Hepatic stellate cell (primary cell): ENCODE data around the gene AMOTL1.
"Not testable (repeated sequence)": the region's sequence is repeated elsewhere in the genome, so short reads cannot be mapped to it uniquely, and the experiment has no call there.

ENCODE experiments used
- DNase-seq: peaks from one replicate; pipeline ENCODE4 v3.0.0; 2011; ENCODE audit warnings: low spot score

The AMOTL1 gene

DNA sequence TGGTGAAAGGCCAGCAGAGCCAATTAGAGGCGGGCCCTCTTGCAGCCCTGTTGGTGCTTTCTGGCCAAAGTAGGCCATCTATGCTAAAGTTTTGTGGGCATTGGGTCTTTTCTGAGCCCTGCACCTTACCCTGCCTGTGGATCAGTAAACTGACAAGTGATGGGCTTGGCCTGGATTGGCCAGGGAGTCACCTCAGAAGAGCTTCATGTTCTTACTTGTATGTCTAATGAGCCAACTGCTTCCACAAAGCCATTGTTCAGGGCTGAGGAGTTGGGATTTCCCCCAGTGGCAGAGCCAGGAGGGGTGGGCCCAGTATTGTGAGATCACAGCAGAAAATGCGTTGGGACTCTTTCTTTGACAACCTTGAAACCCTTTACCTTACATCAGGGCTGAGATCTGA is 114.8 kb downstream of the AMOTL1 start:
- DNase-seq: no peak

- no peak for DNase-seq
These were observed 115.7 kb downstream of the AMOTL1 start for GRCh38 chr11:94883878-94884277.

GRCh38 chr11:94884376-94884775 is 116.2 kb downstream of the AMOTL1 start:
- DNase-seq: no peak

DNA sequence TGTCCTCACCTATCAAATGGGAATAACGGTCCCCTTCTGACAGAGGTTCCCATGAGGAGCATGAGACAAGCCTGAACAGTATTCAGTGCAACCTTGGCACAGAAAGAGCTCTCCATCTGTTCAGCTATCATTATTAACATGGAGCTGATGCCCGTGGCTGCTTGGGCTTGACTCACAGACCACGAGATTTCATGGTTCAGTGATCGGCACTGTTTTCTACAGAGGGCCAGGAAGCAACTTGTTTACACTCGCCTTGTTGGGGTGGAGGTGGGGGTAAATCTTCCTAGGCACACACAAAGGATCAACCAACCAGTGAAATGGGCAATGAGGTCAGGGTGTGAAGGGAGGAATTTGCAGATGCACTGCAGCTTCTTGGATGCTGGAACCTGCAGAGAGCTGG is 117.0 kb downstream of the AMOTL1 start:
- no peak for DNase-seq

DNA sequence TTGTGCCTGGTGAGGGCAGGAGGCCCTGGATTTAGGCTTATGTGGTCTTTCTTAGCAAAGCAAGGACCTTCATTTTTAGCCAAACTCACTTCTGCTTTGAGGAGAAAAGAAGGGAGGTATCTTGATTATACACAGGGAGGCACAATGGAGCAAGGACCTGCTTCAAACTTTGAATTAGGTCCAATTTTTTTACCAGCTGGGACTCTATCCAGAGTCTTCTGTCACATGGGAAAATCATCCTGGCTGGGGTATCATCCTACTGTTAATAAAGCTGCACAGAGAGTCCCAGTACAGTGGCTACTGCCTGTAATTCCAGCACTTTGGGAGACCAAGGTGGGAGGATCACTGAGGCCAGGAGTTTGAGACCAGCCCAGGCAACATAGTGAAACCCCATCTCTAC is 117.4 kb downstream of the AMOTL1 start:
- DNase-seq: no peak

GRCh38 chr11:94888204-94888603 is 120.0 kb downstream of the AMOTL1 start:
- DNase-seq: no peak

GRCh38 chr11:94895451-94895850 is 127.3 kb downstream of the AMOTL1 start:
- no peak for DNase-seq

- no peak for DNase-seq
These were observed 127.8 kb downstream of the AMOTL1 start for GRCh38 chr11:94895971-94896370.

- DNase-seq: no peak
These were observed 129.2 kb downstream of the AMOTL1 start for GRCh38 chr11:94897330-94897768.

GRCh38 chr11:94907226-94907625 is 139.1 kb downstream of the AMOTL1 start:
- no peak for DNase-seq

GRCh38 chr11:94909371-94909820 is 141.2 kb downstream of the AMOTL1 start:
- peak; percentile 64 for DNase-seq

DNA sequence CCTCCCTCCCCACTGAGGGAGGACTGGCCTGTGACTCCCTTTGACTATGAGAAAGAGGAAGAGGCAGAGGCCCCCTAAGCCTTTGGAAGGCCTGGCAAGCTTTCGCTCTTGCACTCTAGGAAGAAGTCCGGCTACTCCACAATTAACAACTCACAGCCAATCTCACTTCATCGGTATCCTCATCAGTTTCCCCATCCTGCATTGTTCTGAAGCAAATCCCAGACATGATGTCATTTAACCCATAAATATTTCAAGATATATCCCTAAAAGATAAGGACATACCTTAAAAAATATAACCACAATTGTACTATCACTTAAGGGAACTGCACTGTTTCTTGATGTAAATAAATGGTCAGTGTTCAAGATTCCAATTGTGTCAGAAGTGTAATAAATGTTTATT is 142.1 kb downstream of the AMOTL1 start:
- no peak for DNase-seq

GRCh38 chr11:94910779-94911178 is 142.6 kb downstream of the AMOTL1 start:
- no peak for DNase-seq

DNA sequence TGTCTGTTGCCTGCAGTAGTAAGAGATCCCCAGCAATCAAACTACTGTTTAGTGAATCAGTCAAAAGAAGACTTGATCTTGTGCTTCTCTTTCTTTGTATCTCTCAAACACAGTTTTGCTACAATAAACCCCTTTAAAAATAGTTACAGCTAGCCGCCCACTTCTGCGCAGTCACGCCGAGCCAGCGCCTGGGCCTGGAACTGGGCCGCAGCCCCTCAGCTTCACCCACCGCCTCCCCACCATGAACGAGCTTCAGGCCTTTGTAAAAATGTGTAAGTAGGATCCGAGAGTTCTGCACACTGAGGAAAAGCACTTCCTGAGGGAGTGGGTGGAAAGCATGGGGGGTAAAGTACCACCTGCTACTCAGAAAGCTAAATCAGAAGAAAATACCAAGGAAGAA is 144.7 kb downstream of the AMOTL1 start:
- DNase-seq: no peak

GRCh38 chr11:94913718-94914394 is 145.7 kb downstream of the AMOTL1 start:
- DNase-seq: not testable (repeated sequence)

- DNase-seq: no peak
These were observed 152.2 kb downstream of the AMOTL1 start for GRCh38 chr11:94920311-94920710.

DNA sequence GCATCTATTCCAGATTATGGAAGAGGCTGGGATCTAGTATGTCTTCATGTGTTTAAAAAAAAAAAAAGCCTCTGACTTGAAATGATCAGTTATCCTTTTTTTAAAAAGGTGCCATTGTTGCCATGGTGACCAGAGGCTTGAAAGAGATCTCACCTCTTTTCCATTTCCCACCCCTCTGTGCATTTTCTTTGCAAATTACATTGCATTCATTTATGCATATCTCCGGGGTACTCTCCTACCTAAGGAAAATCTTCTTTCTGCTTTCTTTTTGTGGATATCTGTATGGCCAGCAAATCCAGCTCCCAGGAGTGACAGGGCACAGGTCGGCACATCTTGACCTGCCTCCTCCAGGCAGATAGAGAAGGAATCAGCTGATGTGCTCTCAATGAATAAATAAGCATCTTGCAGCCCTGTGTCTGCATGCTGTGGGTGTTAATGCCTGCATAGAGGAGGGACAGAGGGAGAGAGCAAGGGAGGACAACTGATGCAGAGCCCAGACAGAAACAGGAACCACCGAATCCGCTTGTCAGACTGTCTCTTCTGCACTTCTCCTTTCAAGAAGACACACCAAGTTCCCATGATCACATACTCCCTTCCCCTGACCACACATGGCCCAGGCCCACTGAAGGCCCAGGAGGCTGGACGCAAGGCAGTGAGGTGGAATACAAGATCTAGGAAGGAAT is 154.3 kb downstream of the AMOTL1 start:
- no peak for DNase-seq

- DNase-seq: no peak
These were observed 154.8 kb downstream of the AMOTL1 start for GRCh38 chr11:94923004-94923334.

DNA sequence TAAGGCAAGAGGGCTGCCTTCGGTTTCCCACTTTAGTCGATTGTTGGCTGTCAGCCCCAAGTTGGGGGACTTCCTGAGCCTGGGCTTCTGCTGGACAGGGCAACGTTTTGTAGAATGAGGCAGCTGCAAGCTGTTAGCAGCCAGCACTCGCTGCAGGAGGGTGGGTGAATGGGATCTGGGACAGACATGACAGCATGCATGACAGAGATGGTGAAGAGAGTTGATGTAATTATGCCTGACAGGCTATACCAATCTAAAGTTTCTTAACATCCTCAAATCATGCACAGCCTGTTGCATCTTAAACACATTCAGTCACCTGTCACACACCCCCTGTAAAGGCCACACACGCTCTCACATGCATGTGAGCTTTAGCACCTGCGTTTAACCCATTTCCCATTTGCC is 156.0 kb downstream of the AMOTL1 start:
- no peak for DNase-seq

DNA sequence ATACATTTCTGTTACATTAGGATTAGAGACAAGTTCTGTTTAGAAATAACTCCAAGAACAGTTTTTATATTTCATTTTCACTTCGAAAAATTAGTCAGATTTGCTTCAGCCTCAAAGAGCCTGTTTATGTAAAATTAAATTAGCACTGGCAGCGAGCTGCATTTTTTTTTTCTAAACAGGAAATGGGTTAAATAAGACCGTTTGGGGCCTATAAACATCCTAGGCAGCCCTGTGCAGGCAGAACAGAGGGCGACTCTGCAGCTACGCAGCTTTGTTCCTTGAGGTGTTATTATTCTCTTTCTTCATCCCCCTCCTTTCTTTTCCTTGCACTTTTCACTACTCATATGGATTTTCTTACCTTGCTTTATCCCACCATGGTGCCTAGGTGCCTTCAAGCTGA is 156.5 kb downstream of the AMOTL1 start:
- no peak for DNase-seq

- no peak for DNase-seq
These were observed 157.5 kb downstream of the AMOTL1 start for GRCh38 chr11:94925422-94926270.

- no peak for DNase-seq
These were observed 158.1 kb downstream of the AMOTL1 start for GRCh38 chr11:94926271-94926625.
